Activated T-helper 17 cell treated with anti-CD3 and anti-CD28 coated beads, Interleukin-2, amount 50 U/mL, for 72 hours (primary cell): ENCODE data around the gene NGF. TPM values are rescaled to one million over a fixed set of nuclear protein-coding genes. Genes with fewer than 3 reads are reported as not detected.

Experiments used
- ATAC-seq: fragments of 150-1000 bp; cut with Tn5 transposase; replicated peaks from 2 replicates; pipeline ENCODE4 v1.10.0; 2021; ENCODE audit warnings: mild to moderate bottlenecking, moderate library complexity
- H3K27ac Mint-ChIP-seq: one replicate; pipeline ENCODE4 v1.8.0; 2022; ENCODE audit warnings: mixed read lengths
- H3K27me3 Mint-ChIP-seq: one replicate; pipeline ENCODE4 v1.8.0; 2022; ENCODE audit warnings: mixed read lengths
- H3K36me3 Mint-ChIP-seq: one replicate; pipeline ENCODE4 v1.8.0; 2022; ENCODE audit warnings: low read depth, mild to moderate bottlenecking, mixed read lengths
- H3K4me1 Mint-ChIP-seq: one replicate; pipeline ENCODE4 v1.8.0; 2022; ENCODE audit warnings: mixed read lengths
- H3K4me3 Mint-ChIP-seq: one replicate; pipeline ENCODE4 v1.8.0; 2022; ENCODE audit warnings: mild to moderate bottlenecking, mixed read lengths
- H3K9me3 Mint-ChIP-seq: one replicate; pipeline ENCODE4 v1.8.0; 2022; ENCODE audit warnings: mixed read lengths
- total RNA-seq, 2 donors: library from RNA; stranded (reverse); gene quantifications; one replicate each; pipeline ENCODE4 v1.2.3, GENCODE V29; 2022

The NGF gene
- total RNA-seq, 2 donors from 2014 or later: not detected

- Mint-ChIP-seq H3K36me3 (no peaks in the 10 kb centered on the region), H3K9me3 (no peaks in the 10 kb centered on the region)
Observed at GRCh38 chr1:115237507-115237906, 100.5 kb downstream of the NGF start.

GRCh38 chr1:115237023-115237422, 101.0 kb downstream of the NGF start:
- peaks cover 22% of the 10 kb centered on the region for H3K27me3 Mint-ChIP-seq
- no peaks in the 10 kb centered on the region for H3K4me1 Mint-ChIP-seq
- H3K36me3 Mint-ChIP-seq: no peaks in the 10 kb centered on the region
- H3K27ac Mint-ChIP-seq: no peak overlapping the region
- ATAC-seq: no peak
- no peaks in the 10 kb centered on the region for H3K9me3 Mint-ChIP-seq
- H3K4me3 Mint-ChIP-seq: no peak overlapping the region

More at GRCh38 chr1:115237507-115237906, 100.5 kb downstream of the NGF start:
- Mint-ChIP-seq H3K4me3 (no peak overlapping the region), H3K4me1 (no peaks in the 10 kb centered on the region), H3K27me3 (peaks cover 22% of the 10 kb centered on the region), H3K27ac (no peak overlapping the region)
- no peak for ATAC-seq

Other genes with a start within 250 kb of the NGF start
- 1 to 10 TPM in 1 of 2 donors, under 1 TPM in 1; 0.95 to 2.5 TPM for gene TSPAN2, start 248.7 kb downstream of the NGF start, total RNA-seq